SJSA1 (cell line): Measurements from ENCODE around the gene UQCRQ. TPM values are rescaled to one million over a fixed set of nuclear protein-coding genes. Genes with fewer than 3 reads are reported as not detected.

Source experiments
- total RNA-seq: library from RNA; depleted of rRNA; stranded (reverse); fragments of >200 nt; shearing (Covaris generic); gene quantifications from 2 replicates; pipeline ENCODE4 v1.2.3, GENCODE V29; 2014; rRNA removed

UQCRQ gene
- total RNA-seq, 1 experiment from 2014 or later = 440 TPM

Other genes starting within 250 kb of the UQCRQ start
- not detected in 2 replicates for gene IL13, start 208.5 kb upstream of the UQCRQ start, total RNA-seq
- not detected in 2 replicates for gene IL4, start 192.7 kb upstream of the UQCRQ start, total RNA-seq
- gene KIF3A, start 129.1 kb upstream of the UQCRQ start, total RNA-seq = 11.4 and 12.1 TPM in 2 replicates
- gene CCNI2, start 119.2 kb upstream of the UQCRQ start, total RNA-seq = not detected in 2 replicates
- 77.3 and 97.4 TPM in 2 replicates for gene SEPTIN8, start 89.4 kb upstream of the UQCRQ start, total RNA-seq
- gene SOWAHA, start 53.3 kb upstream of the UQCRQ start, total RNA-seq = not detected in 2 replicates
- 24.1 and 31.2 TPM in 2 replicates for gene SHROOM1, start 36.0 kb upstream of the UQCRQ start, total RNA-seq
- 0.09 and 0.21 TPM in 2 replicates for gene GDF9, start 173 bp upstream of the UQCRQ start, total RNA-seq
- 0.37 and 5.5 TPM in 2 replicates for gene LEAP2, start 7.0 kb downstream of the UQCRQ start, total RNA-seq
- gene AFF4, start 97.0 kb downstream of the UQCRQ start, total RNA-seq = 31.6 and 55.6 TPM in 2 replicates
- 53.7 and 66.4 TPM in 2 replicates for gene ZCCHC10, start 159.9 kb downstream of the UQCRQ start, total RNA-seq
- gene HSPA4, start 185.4 kb downstream of the UQCRQ start, total RNA-seq = 218 and 238 TPM in 2 replicates